SK-N-MC (cell line): ENCODE results near the gene AGT.

ENCODE experiments used
- EZH2 ChIP-seq: fragments of 200-600 bp; sonication (generic); IDR thresholded peaks from one replicate; pipeline ENCODE4 v1.6.1; 2017; ENCODE audit warnings: antibody characterized with exemption
- FOXP2 ChIP-seq: optimal IDR thresholded peaks from 2 replicates; pipeline ENCODE3; 2011; ENCODE audit warnings: mild to moderate bottlenecking, moderate library complexity; ENCODE audit not compliant: insufficient read depth; ENCODE audit errors: extremely low read length, control extremely low read depth
- POLR2AphosphoS5 ChIP-seq: IDR thresholded peaks from 2 replicates; pipeline ENCODE4 v1.6.1; 2012; ENCODE audit warnings: mild to moderate bottlenecking, low read depth, low read length, borderline replicate concordance

GRCh38 chr1:230728710-230729392 is 14.9 kb upstream of the AGT start:
- no peak for TF ChIP-seq POLR2AphosphoS5
- no peak for TF ChIP-seq EZH2
- TF ChIP-seq FOXP2 = no peak
